ENCODE results near the gene BABAM1.
A peak's percentile ranks its signal among the peaks of the same experiment; 100 is the strongest.

The BABAM1 gene

DNA sequence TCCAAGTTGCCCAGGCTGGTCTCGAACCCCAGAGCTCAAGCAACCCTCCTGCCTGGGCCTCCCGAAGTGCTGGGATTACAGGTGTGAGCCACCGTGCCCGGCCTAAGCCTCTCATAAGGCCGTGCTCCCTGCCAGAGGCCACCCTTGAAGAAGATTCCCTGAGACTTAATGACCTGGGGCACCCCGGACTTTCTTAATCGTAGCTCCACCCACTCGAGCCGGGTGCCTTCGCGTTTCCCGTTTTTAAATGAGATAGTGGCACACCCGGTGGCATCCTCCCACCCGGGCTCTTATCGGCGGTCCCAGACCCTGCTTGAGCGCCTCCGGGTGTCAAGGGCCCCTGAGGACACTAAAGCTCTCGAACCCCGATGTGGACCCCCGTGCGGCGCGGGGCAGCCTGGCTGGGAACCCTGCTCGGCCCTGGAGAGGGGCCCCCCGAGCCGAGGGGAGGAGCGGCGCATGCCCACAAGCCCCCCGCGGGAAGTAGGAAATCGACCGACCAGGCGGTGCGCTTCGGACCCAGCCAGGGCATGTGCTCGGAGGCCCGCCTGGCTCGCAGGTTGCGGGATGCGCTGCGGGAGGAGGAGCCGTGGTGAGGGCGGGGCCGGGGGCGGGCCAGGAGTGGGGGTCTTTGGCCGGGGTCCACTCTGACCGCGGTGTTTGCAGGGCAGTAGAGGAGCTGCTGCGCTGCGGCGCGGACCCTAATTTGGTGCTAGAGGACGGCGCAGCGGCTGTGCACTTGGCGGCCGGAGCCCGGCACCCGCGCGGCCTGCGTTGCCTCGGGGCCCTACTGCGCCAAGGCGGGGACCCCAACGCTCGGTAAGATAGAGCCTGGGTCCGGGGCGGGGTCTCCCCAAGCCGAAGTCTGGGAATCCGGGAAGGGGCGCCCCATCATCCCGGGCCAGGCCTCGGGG lies 14.4 kb downstream of the BABAM1 start, which contains the start of gene ANKLE1:
Gene ANKLE1, plus strand, starts transcription at position 511 of the 914 bp plus-strand sequence. Its CDS starts 20 bp downstream, at position 531.
- H3K4me1 ChIP-seq (ENCODE audit: insufficient read depth, low read length): no peaks in the 10 kb centered on the region
- H3K4me3 ChIP-seq (ENCODE audit: low read length): peak within 1 kb of the TSS; percentile 48
- H3K27ac ChIP-seq (ENCODE audit: low read depth, low read length): no peak within 1 kb of the TSS
- 48% methylated on average over 75 of the region's 75 CpGs for WGBS
- 0 out of 2 replicates have a peak within 1 kb of the TSS, but pooled peaks have one; percentile 35 for H3K9ac ChIP-seq (ENCODE audit: low read depth, low read length)
- peaks cover 32% of the 10 kb centered on the region for H3K36me3 ChIP-seq (ENCODE audit: insufficient read depth, low read length)
- H3K9me3 ChIP-seq (ENCODE audit: insufficient read depth, low read depth, low read length): no peaks in the 10 kb centered on the region
- peaks cover 18% of the 10 kb centered on the region for H3K27me3 ChIP-seq (ENCODE audit: insufficient read depth, low read length)

DNA sequence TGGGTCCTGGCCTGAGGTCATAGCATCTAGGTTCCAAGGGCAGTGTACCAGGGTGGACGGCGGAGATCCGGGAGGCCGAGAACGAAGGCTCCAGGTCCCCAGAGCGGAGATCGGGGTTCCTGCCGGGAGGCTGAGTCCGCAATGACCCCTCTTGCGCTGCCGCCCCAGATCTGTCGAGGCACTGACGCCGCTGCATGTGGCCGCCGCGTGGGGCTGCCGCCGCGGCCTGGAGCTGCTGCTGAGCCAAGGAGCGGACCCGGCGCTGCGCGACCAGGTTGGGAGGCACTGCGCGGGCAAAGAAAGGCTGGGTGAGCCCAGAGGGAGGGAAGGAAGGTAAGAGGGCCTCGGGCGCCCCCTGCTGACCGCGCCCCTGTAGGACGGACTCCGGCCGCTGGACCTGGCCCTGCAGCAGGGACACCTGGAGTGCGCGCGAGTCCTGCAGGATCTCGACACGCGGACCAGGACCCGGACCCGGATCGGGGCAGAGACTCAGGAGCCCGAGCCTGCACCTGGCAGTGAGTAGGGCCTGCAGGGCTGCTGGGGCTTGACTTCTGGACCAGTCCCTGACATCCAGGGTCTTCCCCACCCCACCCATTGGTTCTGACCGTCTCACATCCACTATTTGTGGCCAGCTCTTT lies 15.4 kb downstream of the BABAM1 start:
- 14% methylated on average over 45 of the region's 45 CpGs for WGBS
- H3K27me3 ChIP-seq (ENCODE audit: insufficient read depth, low read length): peaks cover 18% of the 10 kb centered on the region

GRCh38 chr19:17283504-17283996 lies 16.3 kb downstream of the BABAM1 start:
- Histone ChIP-seq H3K9me3 (ENCODE audit: insufficient read depth, low read depth, low read length) (no peaks in the 10 kb centered on the region), H3K27me3 (ENCODE audit: insufficient read depth, low read length) (peaks cover 18% of the 10 kb centered on the region), H3K4me1 (ENCODE audit: insufficient read depth, low read length) (no peaks in the 10 kb centered on the region), H3K27ac (ENCODE audit: low read depth, low read length) (no peak overlapping the region), H3K36me3 (ENCODE audit: insufficient read depth, low read length) (peaks cover 18% of the 10 kb centered on the region), H3K9ac (ENCODE audit: low read depth, low read length) (no peak overlapping the region), H3K4me3 (ENCODE audit: low read length) (no peak overlapping the region)
- WGBS: 91% methylated on average over 7 of the region's 7 CpGs

More for the DNA sequence above, 15.4 kb downstream of the BABAM1 start:
- Histone ChIP-seq H3K4me3 (ENCODE audit: low read length) (peak overlapping the region; percentile 48), H3K27ac (ENCODE audit: low read depth, low read length) (no peak overlapping the region), H3K9ac (ENCODE audit: low read depth, low read length) (0 out of 2 replicates have a peak overlapping the region, but pooled peaks have one; percentile 35), H3K9me3 (ENCODE audit: insufficient read depth, low read depth, low read length) (no peaks in the 10 kb centered on the region), H3K36me3 (ENCODE audit: insufficient read depth, low read length) (peaks cover 23% of the 10 kb centered on the region), H3K4me1 (ENCODE audit: insufficient read depth, low read length) (no peaks in the 10 kb centered on the region)

GRCh38 chr19:17285415-17286135 lies 18.3 kb downstream of the BABAM1 start:
- 92% methylated on average over 18 of the region's 18 CpGs for WGBS
- H3K4me3 ChIP-seq (ENCODE audit: low read length): no peak overlapping the region
- H3K27ac ChIP-seq (ENCODE audit: low read depth, low read length): no peak overlapping the region
- peaks cover 18% of the 10 kb centered on the region for H3K27me3 ChIP-seq (ENCODE audit: insufficient read depth, low read length)
- H3K9ac ChIP-seq (ENCODE audit: low read depth, low read length): no peak overlapping the region
- H3K36me3 ChIP-seq (ENCODE audit: insufficient read depth, low read length): peaks cover 8% of the 10 kb centered on the region; the same call in 1 of the 2 replicates
- H3K4me1 ChIP-seq (ENCODE audit: insufficient read depth, low read length): no peaks in the 10 kb centered on the region
- H3K9me3 ChIP-seq (ENCODE audit: insufficient read depth, low read depth, low read length): no peaks in the 10 kb centered on the region

GRCh38 chr19:17286263-17286662 lies 19.0 kb downstream of the BABAM1 start:
- H3K4me1 ChIP-seq (ENCODE audit: insufficient read depth, low read length): no peaks in the 10 kb centered on the region
- H3K27ac ChIP-seq (ENCODE audit: low read depth, low read length): no peak overlapping the region
- peaks cover 8% of the 10 kb centered on the region; the same call in 1 of the 2 replicates for H3K36me3 ChIP-seq (ENCODE audit: insufficient read depth, low read length)
- no peak overlapping the region for H3K4me3 ChIP-seq (ENCODE audit: low read length)
- H3K9me3 ChIP-seq (ENCODE audit: insufficient read depth, low read depth, low read length): no peaks in the 10 kb centered on the region
- no peak overlapping the region for H3K9ac ChIP-seq (ENCODE audit: low read depth, low read length)
- H3K27me3 ChIP-seq (ENCODE audit: insufficient read depth, low read length): peaks cover 13% of the 10 kb centered on the region
- 94% methylated on average over 11 of the region's 11 CpGs for WGBS

- no peaks in the 10 kb centered on the region for H3K9me3 ChIP-seq (ENCODE audit: insufficient read depth, low read depth, low read length)
- WGBS: 93% methylated on average over 9 of the region's 9 CpGs
These were observed 19.5 kb downstream of the BABAM1 start for GRCh38 chr19:17286752-17287151.

DNA sequence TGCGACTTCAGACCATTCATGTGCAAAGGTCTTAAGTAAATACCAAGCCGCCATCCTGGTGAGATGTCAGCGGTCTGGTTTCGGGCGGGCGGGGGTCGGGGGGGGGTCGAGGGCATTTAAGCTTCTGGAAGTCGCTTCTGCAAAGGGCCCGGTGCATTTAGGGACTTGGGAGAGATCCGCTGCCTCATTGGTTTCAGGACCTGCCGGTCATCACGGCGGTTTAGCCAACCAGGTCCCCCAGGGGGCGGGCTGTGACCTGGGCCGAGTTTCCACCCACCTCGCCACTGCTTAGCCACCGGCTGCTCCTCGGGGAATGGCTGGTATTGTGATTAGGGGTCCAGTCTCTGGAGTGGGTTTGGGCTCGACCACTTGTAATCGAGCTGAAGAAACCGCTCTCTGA lies 22.2 kb downstream of the BABAM1 start:
- Histone ChIP-seq H3K4me1 (ENCODE audit: insufficient read depth, low read length) (peaks cover 5% of the 10 kb centered on the region; the same call in 1 of the 2 replicates), H3K9ac (ENCODE audit: low read depth, low read length) (no peak overlapping the region), H3K36me3 (ENCODE audit: insufficient read depth, low read length) (0 out of 2 replicates have a peak, but pooled peaks cover 6% of the 10 kb centered on the region), H3K4me3 (ENCODE audit: low read length) (no peak overlapping the region), H3K27me3 (ENCODE audit: insufficient read depth, low read length) (no peaks in the 10 kb centered on the region), H3K27ac (ENCODE audit: low read depth, low read length) (no peak overlapping the region), H3K9me3 (ENCODE audit: insufficient read depth, low read depth, low read length) (no peaks in the 10 kb centered on the region)
- 13% methylated on average over 22 of the region's 22 CpGs for WGBS

More at GRCh38 chr19:17286752-17287151, 19.5 kb downstream of the BABAM1 start:
- Histone ChIP-seq H3K4me1 (ENCODE audit: insufficient read depth, low read length) (no peaks in the 10 kb centered on the region), H3K27me3 (ENCODE audit: insufficient read depth, low read length) (peaks cover 8% of the 10 kb centered on the region), H3K36me3 (ENCODE audit: insufficient read depth, low read length) (peaks cover 8% of the 10 kb centered on the region; the same call in 1 of the 2 replicates), H3K9ac (ENCODE audit: low read depth, low read length) (no peak overlapping the region), H3K27ac (ENCODE audit: low read depth, low read length) (no peak overlapping the region), H3K4me3 (ENCODE audit: low read length) (no peak overlapping the region)

- Histone ChIP-seq H3K4me1 (ENCODE audit: insufficient read depth, low read length) (peaks cover 5% of the 10 kb centered on the region; the same call in 1 of the 2 replicates), H3K27ac (ENCODE audit: low read depth, low read length) (peak overlapping the region; percentile 85), H3K9ac (ENCODE audit: low read depth, low read length) (peak overlapping the region; percentile 86), H3K4me3 (ENCODE audit: low read length) (peak overlapping the region; percentile 73), H3K36me3 (ENCODE audit: insufficient read depth, low read length) (peaks cover 13% of the 10 kb centered on the region), H3K9me3 (ENCODE audit: insufficient read depth, low read depth, low read length) (no peaks in the 10 kb centered on the region), H3K27me3 (ENCODE audit: insufficient read depth, low read length) (no peaks in the 10 kb centered on the region)
- WGBS: 2% methylated on average over 46 of the region's 46 CpGs
These were observed 25.2 kb downstream of the BABAM1 start for GRCh38 chr19:17292301-17293074.

- H3K4me1 ChIP-seq (ENCODE audit: insufficient read depth, low read length): peaks cover 5% of the 10 kb centered on the region; the same call in 1 of the 2 replicates
- no peaks in the 10 kb centered on the region for H3K27me3 ChIP-seq (ENCODE audit: insufficient read depth, low read length)
- 93% methylated on average over 14 of the region's 14 CpGs for WGBS
- H3K9me3 ChIP-seq (ENCODE audit: insufficient read depth, low read depth, low read length): no peaks in the 10 kb centered on the region
- H3K4me3 ChIP-seq (ENCODE audit: low read length): peak overlapping the region; percentile 73
- no peak overlapping the region for H3K27ac ChIP-seq (ENCODE audit: low read depth, low read length)
- H3K9ac ChIP-seq (ENCODE audit: low read depth, low read length): no peak overlapping the region
- peaks cover 21% of the 10 kb centered on the region for H3K36me3 ChIP-seq (ENCODE audit: insufficient read depth, low read length)
These were observed 26.4 kb downstream of the BABAM1 start for GRCh38 chr19:17293605-17294004.

Data from HUES64 (cell line).